Subcutaneous adipose tissue (tissue), 4 donors: Measurements from ENCODE around the gene PTTG2. TPM values are rescaled to one million over a fixed set of nuclear protein-coding genes. Genes with fewer than 3 reads are reported as not detected.

Source experiments
- total RNA-seq, 4 donors: library from RNA; depleted of rRNA; stranded (reverse); fragments of >200 nt; gene quantifications; one replicate each; pipeline ENCODE4 v1.1.0, GENCODE V29; 2016
- TF ChIP-seq, protein P1 (sequence below): fragments of 450-650 bp; IDR thresholded peaks from one replicate; pipeline ENCODE4 v1.5.1; 2016; ENCODE audit warnings: low read depth, mild to moderate bottlenecking, control low read depth, antibody characterized with exemption, moderate library complexity

Gene PTTG2
- total RNA-seq, 4 donors from 2014 or later, result 6.2 TPM; not detected in 3

DNA sequence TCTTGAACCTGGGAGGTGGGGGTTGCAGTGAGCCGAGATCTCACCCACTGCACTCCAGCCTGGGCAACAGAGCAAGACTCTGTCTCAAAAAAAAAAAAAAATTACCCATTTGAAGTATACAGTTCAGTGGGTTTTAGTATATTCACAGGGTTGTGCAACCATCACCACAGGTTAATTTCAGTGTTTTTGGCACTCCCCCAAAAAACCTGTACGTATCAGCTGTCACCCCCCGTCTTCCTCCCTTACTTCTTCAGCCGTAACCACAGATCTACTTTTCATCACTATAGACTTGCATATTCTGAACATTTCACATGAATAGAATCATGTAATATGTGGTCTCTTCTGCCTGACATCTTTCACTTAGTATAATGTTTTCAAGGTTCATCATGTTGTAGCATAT, 11.7 kb upstream of the PTTG2 start:
- TF ChIP-seq, protein P1, sequence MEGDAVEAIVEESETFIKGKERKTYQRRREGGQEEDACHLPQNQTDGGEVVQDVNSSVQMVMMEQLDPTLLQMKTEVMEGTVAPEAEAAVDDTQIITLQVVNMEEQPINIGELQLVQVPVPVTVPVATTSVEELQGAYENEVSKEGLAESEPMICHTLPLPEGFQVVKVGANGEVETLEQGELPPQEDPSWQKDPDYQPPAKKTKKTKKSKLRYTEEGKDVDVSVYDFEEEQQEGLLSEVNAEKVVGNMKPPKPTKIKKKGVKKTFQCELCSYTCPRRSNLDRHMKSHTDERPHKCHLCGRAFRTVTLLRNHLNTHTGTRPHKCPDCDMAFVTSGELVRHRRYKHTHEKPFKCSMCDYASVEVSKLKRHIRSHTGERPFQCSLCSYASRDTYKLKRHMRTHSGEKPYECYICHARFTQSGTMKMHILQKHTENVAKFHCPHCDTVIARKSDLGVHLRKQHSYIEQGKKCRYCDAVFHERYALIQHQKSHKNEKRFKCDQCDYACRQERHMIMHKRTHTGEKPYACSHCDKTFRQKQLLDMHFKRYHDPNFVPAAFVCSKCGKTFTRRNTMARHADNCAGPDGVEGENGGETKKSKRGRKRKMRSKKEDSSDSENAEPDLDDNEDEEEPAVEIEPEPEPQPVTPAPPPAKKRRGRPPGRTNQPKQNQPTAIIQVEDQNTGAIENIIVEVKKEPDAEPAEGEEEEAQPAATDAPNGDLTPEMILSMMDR, result no peak

DNA sequence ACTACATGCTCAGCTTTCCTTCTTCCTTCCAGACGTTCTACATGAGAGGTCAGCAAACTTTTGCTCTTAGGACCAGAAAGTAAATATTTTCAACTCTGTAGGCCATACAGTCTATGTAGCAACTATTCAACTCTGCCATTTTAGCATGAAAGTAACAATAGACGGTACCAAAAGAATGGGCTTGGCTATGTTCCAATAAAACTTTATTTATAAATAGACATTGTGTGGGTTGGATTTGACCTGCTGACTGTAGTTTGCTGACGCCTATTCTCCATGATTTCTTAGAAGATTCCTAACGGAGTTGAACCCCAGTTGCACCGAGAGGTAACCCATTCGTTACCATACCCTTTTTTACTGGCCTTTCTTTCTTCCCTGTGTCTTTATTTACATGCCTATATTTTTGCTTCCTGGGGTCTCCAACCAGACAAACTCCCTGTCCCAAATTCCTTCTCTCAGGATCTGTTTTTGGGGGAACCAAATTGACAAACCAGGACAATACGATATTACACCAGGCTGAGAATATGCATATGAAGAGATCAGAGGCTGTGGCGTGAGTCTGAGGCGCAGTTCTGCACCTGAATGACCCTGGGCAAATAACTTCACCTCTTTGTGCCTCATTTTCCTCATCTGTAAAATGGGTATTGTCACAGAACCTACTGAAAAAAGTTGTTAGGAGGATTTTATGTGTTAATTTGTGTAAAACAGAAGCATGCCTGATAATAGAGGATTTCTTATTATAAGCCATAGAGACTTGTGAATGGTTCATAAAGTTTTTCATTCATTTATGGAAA, 10.4 kb upstream of the PTTG2 start:
- TF ChIP-seq, protein P1, result no peak

GRCh38 chr4:37951461-37952352, 8.5 kb upstream of the PTTG2 start:
- TF ChIP-seq, protein P1, result no peak

DNA sequence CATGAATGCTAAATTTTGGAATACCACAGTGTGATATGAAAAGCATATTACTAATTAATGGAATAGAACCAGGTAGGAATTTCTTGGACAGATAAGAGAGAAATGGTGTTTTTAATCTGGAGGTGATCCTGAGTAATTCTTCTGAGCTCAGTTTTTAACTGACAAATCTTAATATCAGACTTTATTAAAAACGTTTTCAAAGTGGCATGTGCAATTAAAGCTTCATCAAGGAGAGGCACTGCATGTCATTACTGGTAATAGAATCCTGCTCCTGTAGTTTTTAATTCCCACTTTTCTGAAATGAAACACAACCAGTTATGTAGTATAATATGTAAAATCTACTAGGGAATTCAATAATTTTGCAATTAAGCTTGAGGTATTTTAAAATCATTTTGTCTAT, 7.0 kb upstream of the PTTG2 start:
- TF ChIP-seq, protein P1, result no peak

DNA sequence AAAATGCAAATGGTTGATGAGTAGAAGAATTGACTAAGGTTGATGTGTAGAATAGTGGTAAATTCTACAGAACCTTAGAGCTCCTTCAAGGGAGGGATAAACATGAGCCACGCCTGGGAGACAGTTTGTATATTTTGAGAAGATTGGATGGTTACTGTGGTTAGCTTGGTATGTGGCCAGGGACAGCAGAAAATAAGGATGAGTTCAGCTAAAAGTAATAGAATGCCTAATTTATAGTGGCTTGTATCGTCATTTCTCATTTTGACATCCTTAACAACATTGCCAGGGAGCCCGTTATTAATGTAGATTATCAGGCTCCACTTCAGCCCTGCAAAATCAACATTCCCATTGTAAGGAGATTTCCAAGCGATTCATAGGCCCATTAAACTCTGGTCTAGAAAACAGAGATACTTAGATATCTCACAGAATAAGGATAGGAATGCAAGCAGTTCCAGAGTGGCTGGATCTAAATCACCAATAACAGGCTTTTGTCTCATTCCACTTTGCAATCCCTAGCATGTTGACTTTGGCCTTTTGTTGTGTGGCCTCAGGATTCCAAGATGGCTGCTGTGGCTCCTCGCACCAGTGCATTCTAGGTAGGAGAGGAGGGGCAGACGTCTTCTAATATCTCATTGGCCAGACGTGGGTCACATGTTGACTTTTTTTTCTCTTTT, 6.4 kb upstream of the PTTG2 start:
- TF ChIP-seq, protein P1, result no peak

- TF ChIP-seq, protein P1, result no peak
Measured at GRCh38 chr4:37956941-37957340, 3.3 kb upstream of the PTTG2 start.

- TF ChIP-seq, protein P1, result no peak
Measured at GRCh38 chr4:37958932-37959331, 1.3 kb upstream of the PTTG2 start.
